ENCODE measurements around the gene DLGAP1.

DNA sequence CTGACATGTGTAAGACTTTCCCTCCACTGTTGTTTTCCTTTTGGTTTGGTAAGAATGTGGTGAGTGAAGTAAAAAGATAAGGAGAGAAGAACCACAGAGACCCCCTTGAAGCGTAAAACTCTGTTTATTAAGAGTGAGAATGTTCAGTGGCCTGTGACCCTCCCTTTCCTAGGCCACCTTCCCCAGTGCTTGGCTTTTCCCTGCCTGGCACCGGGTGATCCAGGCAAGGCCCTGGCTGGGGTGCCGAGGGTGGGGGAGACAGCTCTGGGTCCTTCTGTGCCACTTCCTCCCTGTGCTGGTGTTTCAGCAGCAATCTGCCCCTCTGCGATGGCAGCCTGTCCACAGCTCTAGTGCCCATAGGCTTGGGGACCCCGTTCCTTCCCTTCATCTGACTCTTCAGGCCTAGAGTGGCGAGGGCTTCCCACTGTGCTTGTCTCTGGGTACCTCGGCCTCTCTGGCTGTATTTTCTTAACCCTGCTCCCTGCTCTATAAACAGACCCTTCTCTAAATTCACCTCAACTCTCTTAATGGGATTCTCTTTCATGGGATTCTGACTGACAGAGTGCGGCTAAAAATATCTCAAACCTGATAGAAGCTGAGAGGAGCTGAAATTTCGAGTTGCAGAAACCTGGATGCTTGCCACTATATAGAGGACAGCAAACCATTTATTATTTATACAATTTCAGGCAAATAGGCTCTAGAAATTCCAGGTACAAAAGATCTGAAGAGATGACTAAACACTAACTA lies 461.0 kb downstream of the DLGAP1 start:
- TF ChIP-seq, protein P1, sequence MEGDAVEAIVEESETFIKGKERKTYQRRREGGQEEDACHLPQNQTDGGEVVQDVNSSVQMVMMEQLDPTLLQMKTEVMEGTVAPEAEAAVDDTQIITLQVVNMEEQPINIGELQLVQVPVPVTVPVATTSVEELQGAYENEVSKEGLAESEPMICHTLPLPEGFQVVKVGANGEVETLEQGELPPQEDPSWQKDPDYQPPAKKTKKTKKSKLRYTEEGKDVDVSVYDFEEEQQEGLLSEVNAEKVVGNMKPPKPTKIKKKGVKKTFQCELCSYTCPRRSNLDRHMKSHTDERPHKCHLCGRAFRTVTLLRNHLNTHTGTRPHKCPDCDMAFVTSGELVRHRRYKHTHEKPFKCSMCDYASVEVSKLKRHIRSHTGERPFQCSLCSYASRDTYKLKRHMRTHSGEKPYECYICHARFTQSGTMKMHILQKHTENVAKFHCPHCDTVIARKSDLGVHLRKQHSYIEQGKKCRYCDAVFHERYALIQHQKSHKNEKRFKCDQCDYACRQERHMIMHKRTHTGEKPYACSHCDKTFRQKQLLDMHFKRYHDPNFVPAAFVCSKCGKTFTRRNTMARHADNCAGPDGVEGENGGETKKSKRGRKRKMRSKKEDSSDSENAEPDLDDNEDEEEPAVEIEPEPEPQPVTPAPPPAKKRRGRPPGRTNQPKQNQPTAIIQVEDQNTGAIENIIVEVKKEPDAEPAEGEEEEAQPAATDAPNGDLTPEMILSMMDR (IDR thresholded peaks at IDR 0.05; ENCODE audit: low read depth, low read length, missing input control): no peak
- TF ChIP-seq, protein P2, sequence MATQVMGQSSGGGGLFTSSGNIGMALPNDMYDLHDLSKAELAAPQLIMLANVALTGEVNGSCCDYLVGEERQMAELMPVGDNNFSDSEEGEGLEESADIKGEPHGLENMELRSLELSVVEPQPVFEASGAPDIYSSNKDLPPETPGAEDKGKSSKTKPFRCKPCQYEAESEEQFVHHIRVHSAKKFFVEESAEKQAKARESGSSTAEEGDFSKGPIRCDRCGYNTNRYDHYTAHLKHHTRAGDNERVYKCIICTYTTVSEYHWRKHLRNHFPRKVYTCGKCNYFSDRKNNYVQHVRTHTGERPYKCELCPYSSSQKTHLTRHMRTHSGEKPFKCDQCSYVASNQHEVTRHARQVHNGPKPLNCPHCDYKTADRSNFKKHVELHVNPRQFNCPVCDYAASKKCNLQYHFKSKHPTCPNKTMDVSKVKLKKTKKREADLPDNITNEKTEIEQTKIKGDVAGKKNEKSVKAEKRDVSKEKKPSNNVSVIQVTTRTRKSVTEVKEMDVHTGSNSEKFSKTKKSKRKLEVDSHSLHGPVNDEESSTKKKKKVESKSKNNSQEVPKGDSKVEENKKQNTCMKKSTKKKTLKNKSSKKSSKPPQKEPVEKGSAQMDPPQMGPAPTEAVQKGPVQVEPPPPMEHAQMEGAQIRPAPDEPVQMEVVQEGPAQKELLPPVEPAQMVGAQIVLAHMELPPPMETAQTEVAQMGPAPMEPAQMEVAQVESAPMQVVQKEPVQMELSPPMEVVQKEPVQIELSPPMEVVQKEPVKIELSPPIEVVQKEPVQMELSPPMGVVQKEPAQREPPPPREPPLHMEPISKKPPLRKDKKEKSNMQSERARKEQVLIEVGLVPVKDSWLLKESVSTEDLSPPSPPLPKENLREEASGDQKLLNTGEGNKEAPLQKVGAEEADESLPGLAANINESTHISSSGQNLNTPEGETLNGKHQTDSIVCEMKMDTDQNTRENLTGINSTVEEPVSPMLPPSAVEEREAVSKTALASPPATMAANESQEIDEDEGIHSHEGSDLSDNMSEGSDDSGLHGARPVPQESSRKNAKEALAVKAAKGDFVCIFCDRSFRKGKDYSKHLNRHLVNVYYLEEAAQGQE (IDR thresholded peaks at IDR 0.05): no peak
- TF ChIP-seq RAD21 (IDR thresholded peaks at IDR 0.05) (no peak), HNF4A (conservative IDR thresholded peaks at IDR 0.05) (no peak), YY1 (IDR thresholded peaks at IDR 0.05) (no peak), SP1 (IDR thresholded peaks at IDR 0.05) (no peak), RXRA (IDR thresholded peaks at IDR 0.05) (no peak)
- TF ChIP-seq, protein P3, sequence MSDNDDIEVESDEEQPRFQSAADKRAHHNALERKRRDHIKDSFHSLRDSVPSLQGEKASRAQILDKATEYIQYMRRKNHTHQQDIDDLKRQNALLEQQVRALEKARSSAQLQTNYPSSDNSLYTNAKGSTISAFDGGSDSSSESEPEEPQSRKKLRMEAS (IDR thresholded peaks at IDR 0.05): no peak
- TF ChIP-seq, protein P4, sequence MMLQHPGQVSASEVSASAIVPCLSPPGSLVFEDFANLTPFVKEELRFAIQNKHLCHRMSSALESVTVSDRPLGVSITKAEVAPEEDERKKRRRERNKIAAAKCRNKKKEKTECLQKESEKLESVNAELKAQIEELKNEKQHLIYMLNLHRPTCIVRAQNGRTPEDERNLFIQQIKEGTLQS (IDR thresholded peaks at IDR 0.05): no peak

All from liver (tissue), 3 donors.